GM23338 (cell line): ENCODE results near the gene PPP1R3G.

ENCODE experiments used
- CTCF ChIP-seq, 2 experiments: fragments of 200-600 bp in 1 of 2; sonication (generic) in 1 of 2; conservative IDR thresholded peaks; 2 replicates each; pipeline versions ENCODE4 v1.5.1 to v1.6.1; 2016 to 2017; ENCODE audit warnings: antibody characterized with exemption in 2 of 2, low read depth in 2 of 2, mild to moderate bottlenecking in 2 of 2, moderate library complexity in 1 of 2
- EZH2 ChIP-seq: fragments of 200-600 bp; sonication (generic); IDR thresholded peaks from one replicate; pipeline ENCODE4 v1.8.0; 2017; ENCODE audit warnings: antibody characterized with exemption, mild to moderate bottlenecking, low read depth; ENCODE audit not compliant: unreplicated experiment
- EZH2phosphoT487 ChIP-seq: fragments of 200-600 bp; sonication (generic); IDR thresholded peaks from one replicate; pipeline ENCODE4 v1.8.1; 2018; ENCODE audit warnings: antibody characterized with exemption; ENCODE audit not compliant: unreplicated experiment
- POLR2AphosphoS5 ChIP-seq: IDR thresholded peaks from 2 replicates; pipeline ENCODE4 v1.6.1; 2016; ENCODE audit warnings: antibody characterized with exemption, low read depth
- ZNF331 ChIP-seq: fragments of 250-450 bp; sonication (Bioruptor Pico); IDR thresholded peaks from 2 replicates; pipeline ENCODE4 v1.5.0; 2020; ENCODE audit warnings: low read depth, mild to moderate bottlenecking, moderate library complexity
- ZNF462 ChIP-seq: fragments of 250-450 bp; sonication (Bioruptor Pico); IDR thresholded peaks from 2 replicates; pipeline ENCODE4 v1.5.0; 2020; ENCODE audit warnings: mild to moderate bottlenecking, moderate library complexity

- TF ChIP-seq EZH2, result no peak
- no peak for TF ChIP-seq ZNF462 (CRISPR knock-in tag)
- no peak for TF ChIP-seq CTCF (conservative IDR thresholded peaks at IDR 0.05; ENCODE audit: low read depth in 2 of 2)
- TF ChIP-seq EZH2phosphoT487, result no peak
- TF ChIP-seq POLR2AphosphoS5, result no peak
- TF ChIP-seq ZNF331 (CRISPR knock-in tag), result no peak
Observed at GRCh38 chr6:5109436-5109835, 24.3 kb downstream of the PPP1R3G start.
